ENCODE measurements around the gene AOAH. TPM values are rescaled to one million over a fixed set of nuclear protein-coding genes. Genes with fewer than 3 reads are reported as not detected.

AOAH gene
- total RNA-seq, 1 donor, result not detected

DNA sequence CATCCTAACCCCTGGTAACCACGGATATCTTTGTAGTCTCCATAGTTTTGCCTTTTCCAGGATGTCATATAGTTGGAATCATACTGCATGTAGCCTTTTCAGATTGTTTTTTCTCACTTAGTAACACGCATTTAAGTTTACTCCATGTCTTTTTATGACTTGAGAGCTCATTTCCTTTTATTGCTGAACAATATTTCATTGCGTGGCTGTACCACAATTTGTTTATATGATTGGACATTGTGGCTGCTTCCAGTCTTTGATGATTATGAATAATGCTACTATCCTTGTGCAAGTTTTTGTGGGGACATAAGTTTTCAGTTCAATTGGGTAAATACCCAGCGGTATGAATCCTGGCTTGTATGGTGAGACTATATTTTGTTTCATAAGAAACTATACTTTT, 60.8 kb downstream of the AOAH start:
- no peak for DNase-seq (ENCODE audit: low read depth)
- TF ChIP-seq, protein P1, sequence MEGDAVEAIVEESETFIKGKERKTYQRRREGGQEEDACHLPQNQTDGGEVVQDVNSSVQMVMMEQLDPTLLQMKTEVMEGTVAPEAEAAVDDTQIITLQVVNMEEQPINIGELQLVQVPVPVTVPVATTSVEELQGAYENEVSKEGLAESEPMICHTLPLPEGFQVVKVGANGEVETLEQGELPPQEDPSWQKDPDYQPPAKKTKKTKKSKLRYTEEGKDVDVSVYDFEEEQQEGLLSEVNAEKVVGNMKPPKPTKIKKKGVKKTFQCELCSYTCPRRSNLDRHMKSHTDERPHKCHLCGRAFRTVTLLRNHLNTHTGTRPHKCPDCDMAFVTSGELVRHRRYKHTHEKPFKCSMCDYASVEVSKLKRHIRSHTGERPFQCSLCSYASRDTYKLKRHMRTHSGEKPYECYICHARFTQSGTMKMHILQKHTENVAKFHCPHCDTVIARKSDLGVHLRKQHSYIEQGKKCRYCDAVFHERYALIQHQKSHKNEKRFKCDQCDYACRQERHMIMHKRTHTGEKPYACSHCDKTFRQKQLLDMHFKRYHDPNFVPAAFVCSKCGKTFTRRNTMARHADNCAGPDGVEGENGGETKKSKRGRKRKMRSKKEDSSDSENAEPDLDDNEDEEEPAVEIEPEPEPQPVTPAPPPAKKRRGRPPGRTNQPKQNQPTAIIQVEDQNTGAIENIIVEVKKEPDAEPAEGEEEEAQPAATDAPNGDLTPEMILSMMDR (IDR thresholded peaks at IDR 0.05; ENCODE audit: insufficient read depth, low read depth, low read length), result no peak
- no peak overlapping the region for H3K4me3 ChIP-seq (ENCODE audit: low read depth, low read length)

DNA sequence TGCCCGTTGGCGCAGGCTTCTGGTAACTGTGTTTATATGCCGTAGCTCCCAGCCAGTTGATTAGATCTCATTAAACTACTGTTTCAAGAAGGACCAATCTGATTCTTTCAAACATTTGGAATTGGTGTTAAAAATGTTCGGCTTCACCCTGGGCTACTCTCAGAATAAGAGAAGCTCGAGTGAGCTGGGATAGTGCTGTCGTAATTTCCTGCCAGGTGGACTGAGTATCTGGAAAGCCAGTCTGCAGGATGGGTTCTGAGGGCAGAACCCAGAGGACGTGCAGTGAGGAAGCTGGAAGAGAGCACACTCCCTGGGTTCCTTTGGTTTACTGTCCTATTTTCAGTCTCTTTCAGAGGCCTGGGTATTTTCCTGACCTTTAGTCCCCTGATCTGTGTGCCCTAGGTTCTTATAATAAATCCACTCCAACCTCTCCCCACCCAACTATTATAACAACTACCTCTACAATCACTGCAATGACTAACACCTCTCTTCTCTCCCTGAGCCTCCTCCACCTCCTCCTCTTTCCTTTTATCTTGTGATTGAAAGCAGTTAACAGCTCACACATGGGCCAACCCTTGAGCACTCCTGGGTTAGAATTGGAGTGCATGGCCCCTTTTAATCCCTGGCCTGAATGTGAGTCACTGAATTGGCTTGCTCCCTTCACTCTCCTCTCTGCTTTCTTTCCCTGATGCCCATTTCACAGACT, 63.0 kb downstream of the AOAH start:
- peak; percentile 34 for DNase-seq (ENCODE audit: low read depth)
- TF ChIP-seq, protein P1 (IDR thresholded peaks at IDR 0.05; ENCODE audit: insufficient read depth, low read depth, low read length), result no peak
- no peak overlapping the region for H3K4me3 ChIP-seq (ENCODE audit: low read depth, low read length)

DNA sequence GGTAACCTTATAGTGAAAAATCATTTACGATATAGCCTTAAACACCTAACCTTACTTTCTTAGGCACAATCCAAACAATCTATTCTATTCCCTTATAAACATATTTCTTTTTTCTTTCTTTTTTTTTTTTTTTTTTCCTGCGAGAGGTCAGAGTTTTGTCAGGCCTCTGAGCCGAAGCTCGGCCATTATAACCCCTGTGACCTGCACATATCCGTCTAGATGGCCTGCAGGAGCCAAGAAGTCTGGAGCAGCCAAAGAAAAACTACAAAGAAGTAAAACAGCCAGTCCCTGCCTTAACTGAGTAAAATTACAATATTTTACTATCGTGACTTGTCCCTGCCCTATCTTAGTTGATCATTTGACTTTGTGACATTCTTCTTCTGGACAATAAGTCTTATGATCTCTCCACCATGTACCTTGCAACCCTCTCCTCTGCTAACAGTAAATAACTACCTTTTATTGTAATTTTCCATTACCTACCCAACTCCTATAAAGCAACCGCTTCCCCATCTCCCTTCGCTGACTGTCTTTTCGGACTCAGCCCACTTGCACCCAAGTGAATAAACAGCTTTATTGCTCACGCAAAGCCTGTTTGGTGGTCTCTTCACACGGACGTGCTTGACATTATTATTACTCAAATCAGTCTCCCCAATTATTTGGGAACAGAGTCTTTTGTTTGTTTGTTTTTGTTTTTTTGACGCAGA, 64.5 kb downstream of the AOAH start:
- no peak for DNase-seq (ENCODE audit: low read depth)
- TF ChIP-seq, protein P1 (IDR thresholded peaks at IDR 0.05; ENCODE audit: insufficient read depth, low read depth, low read length), result no peak
- no peak overlapping the region for H3K4me3 ChIP-seq (ENCODE audit: low read depth, low read length)

DNA sequence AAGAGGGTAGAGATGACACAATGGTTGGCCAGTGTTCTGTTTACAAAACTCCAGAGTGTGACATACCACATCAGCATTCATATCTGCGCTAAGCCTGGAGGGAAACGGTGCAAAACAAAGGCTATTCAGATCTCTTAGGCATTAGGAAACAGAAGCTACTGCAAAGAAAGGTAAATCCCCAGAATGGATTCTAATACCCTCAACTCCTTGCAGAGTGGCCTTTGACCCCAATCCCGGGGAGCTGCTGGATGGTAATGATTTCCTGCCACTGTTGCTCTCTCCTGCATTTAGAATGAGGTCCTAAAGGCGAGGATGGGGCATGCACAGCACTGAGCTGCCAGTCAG, 65.2 kb downstream of the AOAH start:
- H3K4me3 ChIP-seq (ENCODE audit: low read depth, low read length), result no peak overlapping the region
- DNase-seq (ENCODE audit: low read depth), result peak; percentile 78
- TF ChIP-seq, protein P1 (IDR thresholded peaks at IDR 0.05; ENCODE audit: insufficient read depth, low read depth, low read length), result no peak

GRCh38 chr7:36658335-36659171, 65.7 kb downstream of the AOAH start:
- TF ChIP-seq, protein P1 (IDR thresholded peaks at IDR 0.05; ENCODE audit: insufficient read depth, low read depth, low read length), result no peak
- peak; percentile 85 for DNase-seq (ENCODE audit: low read depth)
- no peak overlapping the region for H3K4me3 ChIP-seq (ENCODE audit: low read depth, low read length)

- TF ChIP-seq, protein P1 (IDR thresholded peaks at IDR 0.05; ENCODE audit: insufficient read depth, low read depth, low read length), result no peak
- no peak for DNase-seq (ENCODE audit: low read depth)
- H3K4me3 ChIP-seq (ENCODE audit: low read depth, low read length), result no peak overlapping the region
Measured at GRCh38 chr7:36657036-36657660, 67.1 kb downstream of the AOAH start.

Measured in fibroblast of villous mesenchyme (primary cell).